Umbilical cord (tissue), 2 donors: Measurements from ENCODE around the gene SCNN1G. TPM values are rescaled to one million over a fixed set of nuclear protein-coding genes. Genes with fewer than 3 reads are reported as not detected.

Source experiments
- DNase-seq: peaks from one replicate; pipeline ENCODE4 v3.0.0-alpha.2; 2015; ENCODE audit warnings: low spot score
- total RNA-seq: library from RNA; depleted of rRNA; stranded (reverse); fragments of >200 nt; gene quantifications from one replicate; pipeline ENCODE4 v1.2.3, GENCODE V29; 2014; ENCODE audit warnings: low replicate concordance; ENCODE audit not compliant: insufficient read depth

The SCNN1G gene
- total RNA-seq, 1 donor from 2014 or later: 0.48 TPM

GRCh38 chr16:23196539-23196938, 14.0 kb downstream of the SCNN1G start:
- no peak for DNase-seq

- no peak for DNase-seq
Observed at GRCh38 chr16:23202166-23202565, 19.6 kb downstream of the SCNN1G start.

DNA sequence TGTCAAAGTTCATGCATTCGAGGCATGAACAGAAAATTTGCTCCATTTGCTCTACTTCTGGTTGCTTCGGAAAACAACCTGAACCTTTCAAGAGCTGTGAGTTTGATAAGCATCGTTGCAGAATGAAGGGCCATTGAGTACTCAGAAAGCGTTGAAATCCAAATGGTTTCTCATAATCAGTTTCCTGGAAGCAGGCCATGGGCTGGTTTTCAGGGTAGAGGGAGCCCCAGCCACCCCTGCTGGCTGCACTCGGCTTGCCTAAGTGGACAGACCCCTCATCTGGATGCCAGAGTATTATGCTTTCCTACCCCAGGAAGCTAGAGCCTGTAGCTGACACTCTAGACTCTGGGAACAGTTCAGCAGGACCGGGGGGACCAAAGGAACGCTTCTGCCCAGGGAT, 24.4 kb downstream of the SCNN1G start:
- no peak for DNase-seq

DNA sequence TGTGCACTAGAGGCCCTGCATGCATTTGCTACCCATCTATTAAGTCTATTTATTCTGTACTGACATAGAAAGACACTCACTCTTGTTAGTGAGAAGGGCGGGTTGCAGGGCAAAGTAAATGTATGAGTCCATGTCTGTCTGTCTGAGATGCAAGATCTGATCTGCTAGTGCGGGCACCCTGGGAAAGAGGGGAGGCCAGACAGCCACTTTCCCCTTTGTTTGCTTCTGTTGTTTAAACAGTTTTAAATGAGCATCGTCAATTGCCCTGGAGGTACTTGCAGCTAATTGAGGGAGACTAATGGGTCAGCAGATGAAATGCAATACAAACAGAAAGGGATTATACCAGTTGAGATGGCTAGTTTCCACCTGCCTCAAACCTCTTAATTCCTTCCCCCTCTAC, 24.9 kb downstream of the SCNN1G start:
- DNase-seq: no peak

DNA sequence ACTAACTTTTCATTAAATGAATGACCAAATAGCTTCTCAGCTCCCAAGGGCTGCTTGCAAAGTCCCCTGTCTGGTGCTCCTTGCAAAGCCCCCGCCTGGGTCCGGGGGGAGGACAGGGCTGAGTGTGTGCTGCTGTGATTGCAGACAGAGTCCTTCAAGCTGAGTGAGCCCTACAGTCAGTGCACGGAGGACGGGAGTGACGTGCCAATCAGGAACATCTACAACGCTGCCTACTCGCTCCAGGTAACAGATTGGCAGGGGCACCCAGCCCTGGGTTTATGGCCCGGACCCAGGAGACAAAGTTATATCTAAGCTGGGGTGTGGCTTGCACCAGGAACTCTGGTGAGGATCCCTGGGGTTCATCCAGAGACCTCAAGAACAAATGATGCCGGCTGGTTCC, 27.1 kb downstream of the SCNN1G start:
- DNase-seq: no peak

DNA sequence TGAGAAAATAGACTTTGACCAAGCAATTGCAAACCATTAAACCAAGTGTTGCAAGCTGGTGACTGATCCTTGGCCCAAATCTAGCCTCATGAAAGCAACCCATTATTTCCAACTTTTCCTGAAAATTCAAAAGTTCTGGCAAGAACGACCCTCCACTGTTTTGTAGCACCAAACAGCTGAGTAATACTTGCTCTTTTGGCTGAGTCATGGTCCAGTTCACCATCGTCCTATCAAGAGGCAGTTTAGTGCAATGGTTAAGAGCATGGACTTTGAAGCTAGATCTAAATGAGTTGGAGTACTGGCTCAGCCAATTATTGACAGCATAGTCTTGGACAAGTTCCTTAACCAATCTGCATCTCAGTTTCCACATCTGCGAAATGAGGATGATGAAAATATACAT, 31.3 kb downstream of the SCNN1G start:
- DNase-seq: no peak

DNA sequence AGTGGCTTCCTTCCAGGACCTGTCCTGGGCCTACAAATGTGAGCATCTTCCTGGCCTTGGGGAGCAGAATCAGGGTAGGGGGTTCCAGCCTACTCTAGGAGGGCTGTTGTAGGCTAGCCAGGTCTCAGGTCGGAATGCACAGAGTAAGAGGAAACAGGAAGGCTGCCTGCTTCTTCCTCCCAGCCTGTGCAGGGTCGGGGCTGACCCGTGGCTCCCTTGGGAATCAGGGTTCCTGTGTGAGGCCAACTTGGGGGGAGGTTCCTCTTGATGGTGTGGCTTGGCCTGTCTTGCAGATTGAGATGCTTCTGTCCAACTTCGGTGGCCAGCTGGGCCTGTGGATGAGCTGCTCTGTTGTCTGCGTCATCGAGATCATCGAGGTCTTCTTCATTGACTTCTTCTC, 32.3 kb downstream of the SCNN1G start:
- DNase-seq: no peak

- DNase-seq: no peak
Observed at GRCh38 chr16:23215435-23215834, 32.9 kb downstream of the SCNN1G start.

- no peak for DNase-seq
Observed at GRCh38 chr16:23216658-23217246, 34.2 kb downstream of the SCNN1G start.

DNA sequence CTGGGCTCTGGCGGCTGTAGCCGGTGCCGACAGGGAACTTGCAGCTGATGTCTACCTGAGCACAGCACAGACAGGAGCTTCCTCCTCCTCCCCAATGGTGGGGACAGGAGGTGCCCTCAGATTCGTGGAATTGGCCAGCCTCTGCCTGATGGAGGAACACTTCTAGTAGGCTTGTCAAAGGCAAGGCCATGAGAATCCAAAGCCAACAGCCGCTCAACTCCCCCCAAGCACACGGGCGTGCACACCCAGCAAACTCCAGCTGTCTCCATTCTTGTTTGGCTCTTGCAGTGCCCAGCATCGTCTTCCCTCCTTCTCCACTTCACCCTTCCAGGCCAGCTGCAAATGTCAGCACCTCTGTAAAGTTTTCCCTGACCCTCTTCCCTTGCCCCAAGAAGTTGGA, 35.1 kb downstream of the SCNN1G start:
- no peak for DNase-seq

- no peak for DNase-seq
Observed at GRCh38 chr16:23222929-23223328, 40.4 kb downstream of the SCNN1G start.

- DNase-seq: no peak
Observed at GRCh38 chr16:23223368-23223767, 40.8 kb downstream of the SCNN1G start.

GRCh38 chr16:23225109-23225508, 42.6 kb downstream of the SCNN1G start:
- no peak for DNase-seq

- no peak for DNase-seq
Observed at GRCh38 chr16:23225634-23226033, 43.1 kb downstream of the SCNN1G start.

GRCh38 chr16:23227529-23227928, 45.0 kb downstream of the SCNN1G start:
- no peak for DNase-seq

- DNase-seq: no peak
Observed at GRCh38 chr16:23229714-23230113, 47.2 kb downstream of the SCNN1G start.

- no peak for DNase-seq
Observed at GRCh38 chr16:23232806-23233205, 50.3 kb downstream of the SCNN1G start.

DNA sequence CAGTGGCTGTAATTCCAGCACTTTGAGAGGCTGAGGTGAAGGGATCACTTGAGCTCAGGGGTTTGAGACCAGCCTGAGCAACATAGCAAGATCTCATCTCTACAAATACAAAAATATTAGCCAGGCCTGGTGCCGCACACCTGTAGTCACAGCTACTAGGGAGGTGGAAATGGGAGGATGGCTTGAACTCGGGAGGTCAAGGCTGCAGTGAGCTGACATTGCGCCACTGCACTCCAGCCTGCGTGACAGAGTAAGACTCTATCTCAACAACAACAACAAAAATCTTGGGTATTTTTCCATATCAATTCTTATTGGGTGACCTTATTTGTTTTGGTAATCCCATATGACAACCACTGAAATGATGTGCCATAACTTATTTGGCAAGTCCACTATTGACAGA, 52.6 kb downstream of the SCNN1G start:
- DNase-seq: no peak

DNA sequence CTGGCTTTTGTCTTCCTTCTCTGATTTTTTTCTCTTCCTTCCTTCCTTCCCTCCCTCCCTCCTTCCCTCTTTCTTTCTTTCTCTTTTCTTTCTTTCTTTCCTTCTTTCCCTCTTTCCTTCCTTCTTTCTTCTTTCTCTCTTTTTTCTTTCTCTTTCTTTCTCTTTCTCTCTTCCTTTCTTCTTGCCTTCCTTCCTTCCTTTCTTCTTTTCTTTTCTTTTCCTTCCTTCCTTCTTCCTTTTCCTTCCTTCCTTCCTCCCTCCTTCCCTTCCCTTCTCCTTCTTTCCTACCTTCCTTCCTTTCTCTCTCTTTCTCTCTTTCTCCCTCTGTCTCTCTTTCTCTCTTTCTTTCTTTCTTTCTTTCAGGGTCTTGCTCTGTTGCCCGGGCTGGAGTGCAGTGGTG, 54.4 kb downstream of the SCNN1G start:
- no peak for DNase-seq

- DNase-seq: no peak
Observed at GRCh38 chr16:23240994-23241393, 58.4 kb downstream of the SCNN1G start.

GRCh38 chr16:23244122-23244521, 61.6 kb downstream of the SCNN1G start:
- no peak for DNase-seq

- no peak for DNase-seq
Observed at GRCh38 chr16:23245268-23245667, 62.7 kb downstream of the SCNN1G start.

DNA sequence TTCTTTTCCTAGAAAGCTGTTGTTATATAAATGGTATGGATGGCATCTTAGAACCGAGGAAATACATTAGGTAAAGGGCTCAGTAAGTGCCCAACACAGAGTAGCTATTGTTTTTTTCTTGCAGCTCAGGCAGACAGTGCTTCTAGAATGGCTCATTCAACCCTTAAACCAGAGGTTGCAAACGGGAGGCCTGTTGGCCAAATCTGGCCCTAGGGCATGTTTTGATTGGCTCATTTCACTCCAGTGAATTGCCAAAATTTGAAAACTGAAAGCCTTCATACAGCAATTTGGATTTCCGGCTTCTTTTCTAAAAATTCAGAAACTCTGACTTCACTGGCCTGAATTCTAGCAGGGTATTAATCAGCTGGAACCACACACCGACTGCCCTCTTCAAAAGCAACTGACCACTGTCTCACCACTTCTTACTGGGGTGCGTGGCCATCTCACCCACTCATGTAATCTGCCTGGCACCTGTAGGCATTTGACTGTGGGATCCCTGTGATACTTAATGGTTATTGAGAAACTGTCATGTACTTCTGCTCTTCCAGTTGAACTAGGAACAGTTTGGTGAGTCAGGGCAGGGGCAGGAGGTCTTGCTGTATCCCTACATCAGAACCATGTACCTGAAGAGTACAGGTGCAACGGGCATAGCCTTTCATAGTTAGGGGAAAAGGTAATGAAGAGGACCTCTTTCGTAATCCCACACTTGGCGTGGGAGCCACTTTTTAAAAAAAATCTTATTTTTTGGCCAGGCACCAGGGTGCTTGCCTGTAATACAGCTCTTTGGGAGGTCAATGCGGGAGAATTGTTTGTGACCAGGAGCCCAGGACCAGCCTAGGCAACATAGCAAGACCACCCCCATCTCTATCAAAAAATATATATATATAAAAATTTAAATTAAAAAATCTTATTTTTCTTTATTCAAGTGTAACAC, 66.0 kb downstream of the SCNN1G start:
- no peak for DNase-seq
